Large intestine (tissue), 3 donors: Measurements from ENCODE around the gene DTD2. TPM values are rescaled to one million over a fixed set of nuclear protein-coding genes. Genes with fewer than 3 reads are reported as not detected.
"Not testable (repeated sequence)": the region's sequence is repeated elsewhere in the genome, so short reads cannot be mapped to it uniquely, and the experiment has no call there.

Source experiments
- DNase-seq, 2 donors: peaks; one replicate each; pipeline versions ENCODE4 v3.0.0 to v3.0.0-alpha.2; 2013
- H3K27ac ChIP-seq: one replicate; pipeline ENCODE4 v1.5.1; 2013; ENCODE audit warnings: low read length
- H3K27me3 ChIP-seq: 2 replicates; pipeline ENCODE4 v1.6.1; 2013; ENCODE audit warnings: low read length; ENCODE audit not compliant: control insufficient read depth, insufficient read depth
- H3K36me3 ChIP-seq: 2 replicates; pipeline ENCODE4 v1.6.1; 2013; ENCODE audit warnings: low read length; ENCODE audit not compliant: control insufficient read depth, insufficient read depth
- H3K4me1 ChIP-seq: one replicate; pipeline ENCODE4 v1.6.1; 2013; ENCODE audit warnings: low read length; ENCODE audit not compliant: control insufficient read depth, insufficient read depth
- H3K4me3 ChIP-seq: one replicate; pipeline ENCODE4 v1.5.1; 2013; ENCODE audit warnings: low read length
- H3K9me3 ChIP-seq: one replicate; pipeline ENCODE4 v1.6.1; 2013; ENCODE audit warnings: mild to moderate bottlenecking, low read depth, low read length, moderate library complexity; ENCODE audit not compliant: control insufficient read depth
- WGBS: methylation state at CpG from one replicate; pipeline ENCODE4 v1.1.5; 2013; ENCODE audit warnings: low lambda C conversion rate; ENCODE audit not compliant: insufficient coverage; 5-methylcytosine and 5-hydroxymethylcytosine counted together
- polyA plus RNA-seq: library from polyadenylated mRNA; unstranded; fragments of 120-200 nt; gene quantifications from one replicate; pipeline ENCODE4 v1.2.1, GENCODE V29; 2013

DTD2 gene
- polyA plus RNA-seq, 1 donor = 15.3 TPM

DNA sequence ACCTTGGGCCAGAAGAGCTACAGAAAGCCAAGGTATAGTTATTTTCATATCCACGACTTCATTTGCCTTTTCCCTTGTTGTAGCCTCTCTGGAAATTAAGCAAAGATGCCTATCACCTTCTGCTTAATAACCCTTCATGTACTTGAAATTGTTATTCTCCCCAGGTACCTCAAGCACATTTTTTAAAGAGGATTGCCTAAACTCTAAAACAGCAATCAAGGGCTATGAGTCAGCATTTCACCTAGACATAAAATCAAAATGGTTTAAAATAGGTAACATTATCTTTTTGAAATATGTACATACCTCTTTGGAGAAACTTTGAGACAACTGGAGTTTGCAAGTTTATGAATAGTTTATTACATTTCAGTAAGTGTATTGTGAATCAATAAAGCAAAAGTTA lies 11.6 kb downstream of the DTD2 start:
- no peak for DNase-seq

GRCh38 chr14:31442284-31442683 lies 15.0 kb downstream of the DTD2 start:
- Histone ChIP-seq H3K36me3 (peaks cover 6% of the 10 kb centered on the region), H3K4me3 (no peak overlapping the region), H3K4me1 (no peaks in the 10 kb centered on the region), H3K9me3 (peaks cover 3% of the 10 kb centered on the region), H3K27ac (no peak overlapping the region), H3K27me3 (no peaks in the 10 kb centered on the region)
- no peak for DNase-seq
- 100% methylated on average over 2 of the region's 6 CpGs for WGBS

More for the DNA sequence above, 11.6 kb downstream of the DTD2 start:
- no peak overlapping the region for H3K27ac ChIP-seq
- H3K36me3 ChIP-seq = peaks cover 9% of the 10 kb centered on the region
- no peaks in the 10 kb centered on the region for H3K9me3 ChIP-seq
- H3K4me1 ChIP-seq = no peaks in the 10 kb centered on the region
- 80% methylated on average over 1 of the region's 1 CpG for WGBS
- H3K27me3 ChIP-seq = no peaks in the 10 kb centered on the region
- H3K4me3 ChIP-seq = no peak overlapping the region

DNA sequence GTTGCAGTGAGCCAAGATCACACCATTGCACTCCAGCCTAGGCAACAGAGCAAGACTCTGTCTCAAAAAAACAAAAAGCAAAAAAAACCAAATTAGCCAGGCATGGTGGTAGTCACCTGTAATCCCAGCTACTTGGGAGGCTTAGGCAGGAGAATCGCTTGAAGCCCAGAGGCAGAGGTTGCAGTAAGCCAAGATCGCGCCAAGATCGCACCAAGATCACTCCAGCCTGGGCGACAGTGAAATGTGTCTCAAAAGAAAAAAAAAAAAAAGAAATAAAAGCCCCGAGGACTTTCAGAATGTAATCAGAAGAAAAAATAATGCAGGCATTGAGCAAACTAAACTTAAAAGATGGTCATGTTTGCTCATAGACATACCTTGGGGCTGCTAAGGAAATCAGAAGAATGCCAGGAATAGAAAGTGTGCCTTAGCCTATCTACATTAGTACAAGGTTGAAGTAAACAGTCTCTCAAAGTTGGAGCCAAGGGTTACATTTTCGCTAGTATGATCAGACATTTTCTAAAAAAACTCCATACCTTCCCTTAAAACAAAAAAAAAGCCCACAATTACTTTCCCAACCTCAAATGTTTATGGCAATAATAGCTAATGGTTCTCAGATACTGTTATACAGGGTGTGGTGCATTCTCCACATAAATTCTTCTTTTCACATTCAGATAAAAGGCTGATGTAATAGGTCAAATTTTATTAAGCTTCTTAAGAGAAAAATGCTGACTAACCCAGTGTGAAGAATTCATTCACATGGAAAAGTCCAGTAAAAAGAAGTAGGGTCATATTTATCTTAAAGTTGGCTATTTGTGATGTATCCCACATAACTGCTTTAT lies 15.8 kb downstream of the DTD2 start:
- peaks cover 3% of the 10 kb centered on the region for H3K36me3 ChIP-seq
- H3K4me3 ChIP-seq = no peak overlapping the region
- H3K27me3 ChIP-seq = no peaks in the 10 kb centered on the region
- WGBS = 60% methylated on average over 2 of the region's 7 CpGs
- H3K9me3 ChIP-seq = peaks cover 3% of the 10 kb centered on the region
- peak in 1 of 2 donors; percentile 17 for DNase-seq
- no peaks in the 10 kb centered on the region for H3K4me1 ChIP-seq
- no peak overlapping the region for H3K27ac ChIP-seq

GRCh38 chr14:31440280-31440679 lies 17.0 kb downstream of the DTD2 start:
- Histone ChIP-seq H3K4me3 (no peak overlapping the region), H3K27ac (no peak overlapping the region), H3K9me3 (peaks cover 3% of the 10 kb centered on the region), H3K27me3 (no peaks in the 10 kb centered on the region), H3K4me1 (no peaks in the 10 kb centered on the region), H3K36me3 (no peaks in the 10 kb centered on the region)
- DNase-seq = no peak

- no peaks in the 10 kb centered on the region for H3K27me3 ChIP-seq
- 100% methylated on average over 1 of the region's 2 CpGs for WGBS
- no peaks in the 10 kb centered on the region for H3K4me1 ChIP-seq
- DNase-seq = no peak
- peaks cover 3% of the 10 kb centered on the region for H3K9me3 ChIP-seq
- no peak overlapping the region for H3K4me3 ChIP-seq
- no peak overlapping the region for H3K27ac ChIP-seq
- no peaks in the 10 kb centered on the region for H3K36me3 ChIP-seq
Observed at GRCh38 chr14:31439561-31439960, 17.7 kb downstream of the DTD2 start.

GRCh38 chr14:31437045-31437691 lies 20.1 kb downstream of the DTD2 start:
- H3K36me3 ChIP-seq, H3K9me3 ChIP-seq, H3K27ac ChIP-seq, H3K4me1 ChIP-seq, H3K27me3 ChIP-seq, DNase-seq, H3K4me3 ChIP-seq: not testable (repeated sequence)
- no CpG with 5 or more reads among the region's 45 CpGs for WGBS

- Histone ChIP-seq H3K27me3 (no peaks in the 10 kb centered on the region), H3K27ac (no peak overlapping the region), H3K9me3 (peaks cover 3% of the 10 kb centered on the region), H3K36me3 (no peaks in the 10 kb centered on the region), H3K4me1 (no peaks in the 10 kb centered on the region), H3K4me3 (no peak overlapping the region)
- DNase-seq = no peak
Observed at GRCh38 chr14:31435276-31435675, 22.0 kb downstream of the DTD2 start.

DNA sequence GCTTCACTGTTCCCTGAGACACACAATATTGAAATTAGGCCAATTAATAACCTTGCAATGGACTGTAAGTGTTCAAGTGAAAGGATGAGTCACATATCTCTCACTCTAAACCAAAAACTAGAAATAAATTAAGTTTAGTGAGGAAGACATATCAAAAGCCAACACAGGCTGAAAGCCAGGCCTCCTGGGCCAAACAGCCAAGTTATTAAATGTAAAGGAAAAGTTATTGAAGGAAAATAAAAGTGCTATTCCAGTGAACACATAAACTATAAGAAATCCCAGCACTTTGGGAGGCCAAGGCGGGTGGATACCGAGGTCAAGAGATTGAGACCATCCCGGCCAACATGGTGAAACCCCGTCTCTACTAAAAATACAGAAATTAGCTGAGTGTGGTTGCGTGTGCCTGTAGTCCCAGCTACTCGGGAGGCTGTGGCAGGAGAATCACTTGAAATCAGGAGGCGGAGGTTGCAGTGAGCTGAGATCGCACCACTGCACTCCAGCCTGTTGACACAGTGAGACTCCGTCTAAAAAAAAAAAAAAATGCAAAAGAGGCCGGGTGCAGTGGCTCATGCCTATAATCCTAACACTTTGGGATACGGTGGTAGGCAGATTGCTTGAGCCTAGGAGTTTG lies 26.6 kb downstream of the DTD2 start:
- no peaks in the 10 kb centered on the region for H3K27me3 ChIP-seq
- no peaks in the 10 kb centered on the region for H3K9me3 ChIP-seq
- no peak for DNase-seq
- H3K4me1 ChIP-seq = no peaks in the 10 kb centered on the region
- H3K27ac ChIP-seq = no peak overlapping the region
- H3K4me3 ChIP-seq = no peak overlapping the region
- H3K36me3 ChIP-seq = no peaks in the 10 kb centered on the region
- no CpG with 5 or more reads among the region's 11 CpGs for WGBS

- no peaks in the 10 kb centered on the region for H3K9me3 ChIP-seq
- DNase-seq = no peak
- no peaks in the 10 kb centered on the region for H3K4me1 ChIP-seq
- no peak overlapping the region for H3K27ac ChIP-seq
- no peaks in the 10 kb centered on the region for H3K36me3 ChIP-seq
- H3K4me3 ChIP-seq = no peak overlapping the region
- no peaks in the 10 kb centered on the region for H3K27me3 ChIP-seq
- whole genome bisulfite sequencing = no CpG with 5 or more reads among the region's 1 CpG
Observed at GRCh38 chr14:31429791-31430190, 27.5 kb downstream of the DTD2 start.

DNA sequence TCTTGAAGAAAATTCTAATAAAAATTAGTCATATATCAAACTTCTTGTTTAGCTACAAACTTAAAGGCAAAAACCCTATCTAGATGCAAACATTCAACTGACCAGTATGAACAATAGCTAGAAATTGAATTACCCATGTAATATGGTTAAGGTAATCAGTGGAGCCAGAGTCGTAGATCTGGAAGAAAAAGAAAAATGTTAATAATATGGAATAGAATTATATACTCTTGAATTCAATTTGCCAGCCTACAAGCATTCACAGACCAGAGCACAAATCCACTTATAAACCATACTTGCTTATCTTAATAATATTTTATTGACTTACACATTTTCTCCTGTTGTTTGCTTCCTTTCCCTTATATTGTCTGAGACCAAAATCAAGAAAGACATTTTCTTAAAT lies 29.3 kb downstream of the DTD2 start:
- no peaks in the 10 kb centered on the region for H3K36me3 ChIP-seq
- H3K9me3 ChIP-seq = no peaks in the 10 kb centered on the region
- no peak overlapping the region for H3K4me3 ChIP-seq
- WGBS = no CpG with 5 or more reads among the region's 1 CpG
- no peaks in the 10 kb centered on the region for H3K4me1 ChIP-seq
- no peaks in the 10 kb centered on the region for H3K27me3 ChIP-seq
- no peak overlapping the region for H3K27ac ChIP-seq
- no peak for DNase-seq
